ENCODE results near the gene ELMOD3. TPM values are rescaled to one million over a fixed set of nuclear protein-coding genes. Genes with fewer than 3 reads are reported as not detected.

The ELMOD3 gene
- total RNA-seq, 1 experiment from 2014 or later = 9.7 TPM

DNA sequence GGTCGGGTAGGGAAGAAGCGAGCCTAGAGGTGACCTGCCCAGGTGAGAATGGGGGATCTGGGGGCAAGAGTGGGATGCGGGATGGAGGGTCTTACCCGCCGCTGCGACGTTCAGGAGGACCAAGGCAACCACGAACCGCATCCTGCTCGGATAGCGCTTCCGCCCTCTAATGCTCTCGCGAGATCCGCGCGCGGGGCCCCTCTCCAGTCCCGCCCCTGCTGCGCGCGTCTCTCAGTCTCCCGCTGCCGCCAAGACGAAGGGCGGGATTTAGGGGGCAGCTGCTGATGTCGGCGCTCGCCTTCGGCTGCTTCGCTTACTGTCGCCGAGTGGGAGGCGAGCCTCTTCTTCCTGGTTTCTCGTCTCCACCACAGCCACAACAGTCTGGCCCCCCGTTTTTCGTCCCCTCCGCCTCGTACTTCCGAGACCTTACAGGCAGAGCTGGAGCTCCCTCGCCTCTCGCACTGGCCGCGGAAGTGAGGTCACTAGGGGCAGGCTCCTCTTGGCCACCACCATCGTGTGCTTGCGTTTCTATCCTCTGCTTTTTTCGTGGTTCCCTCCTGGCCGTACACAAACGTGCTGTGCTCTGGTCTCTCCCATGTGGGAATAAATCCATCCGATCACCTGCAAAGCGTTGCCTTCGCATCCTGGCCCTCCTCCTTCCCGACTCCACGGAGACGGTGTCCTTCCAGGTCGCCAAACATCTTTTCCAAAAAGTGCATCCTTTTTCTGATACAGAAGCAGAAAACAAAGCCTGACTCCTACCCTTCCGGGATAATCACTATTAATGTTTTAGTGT is 26.5 kb upstream of the ELMOD3 start, which contains the start of gene TGOLN2 (continued):
- TF ChIP-seq ATF3 (CRISPR knock-in tag; conservative IDR thresholded peaks at IDR 0.05) = no peak
- TF ChIP-seq, protein P1, sequence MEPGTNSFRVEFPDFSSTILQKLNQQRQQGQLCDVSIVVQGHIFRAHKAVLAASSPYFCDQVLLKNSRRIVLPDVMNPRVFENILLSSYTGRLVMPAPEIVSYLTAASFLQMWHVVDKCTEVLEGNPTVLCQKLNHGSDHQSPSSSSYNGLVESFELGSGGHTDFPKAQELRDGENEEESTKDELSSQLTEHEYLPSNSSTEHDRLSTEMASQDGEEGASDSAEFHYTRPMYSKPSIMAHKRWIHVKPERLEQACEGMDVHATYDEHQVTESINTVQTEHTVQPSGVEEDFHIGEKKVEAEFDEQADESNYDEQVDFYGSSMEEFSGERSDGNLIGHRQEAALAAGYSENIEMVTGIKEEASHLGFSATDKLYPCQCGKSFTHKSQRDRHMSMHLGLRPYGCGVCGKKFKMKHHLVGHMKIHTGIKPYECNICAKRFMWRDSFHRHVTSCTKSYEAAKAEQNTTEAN (CRISPR knock-in tag; IDR thresholded peaks at IDR 0.05) = peak; percentile 91
- no peak for TF ChIP-seq ZNF121 (CRISPR knock-in tag; IDR thresholded peaks at IDR 0.05)
- TF ChIP-seq FOXJ3 (CRISPR knock-in tag; IDR thresholded peaks at IDR 0.05; ENCODE audit: borderline replicate concordance) = no peak
- no peak for TF ChIP-seq ZNF532 (CRISPR knock-in tag; IDR thresholded peaks at IDR 0.05; ENCODE audit: borderline replicate concordance)
- no peak for TF ChIP-seq ZNF416 (CRISPR knock-in tag; IDR thresholded peaks at IDR 0.05)
- TF ChIP-seq NR3C1 (CRISPR knock-in tag; conservative IDR thresholded peaks at IDR 0.05; ENCODE audit: low read depth) = no peak
- TF ChIP-seq ZNF138 (CRISPR knock-in tag; conservative IDR thresholded peaks at IDR 0.05) = no peak
- TF ChIP-seq, protein P2, sequence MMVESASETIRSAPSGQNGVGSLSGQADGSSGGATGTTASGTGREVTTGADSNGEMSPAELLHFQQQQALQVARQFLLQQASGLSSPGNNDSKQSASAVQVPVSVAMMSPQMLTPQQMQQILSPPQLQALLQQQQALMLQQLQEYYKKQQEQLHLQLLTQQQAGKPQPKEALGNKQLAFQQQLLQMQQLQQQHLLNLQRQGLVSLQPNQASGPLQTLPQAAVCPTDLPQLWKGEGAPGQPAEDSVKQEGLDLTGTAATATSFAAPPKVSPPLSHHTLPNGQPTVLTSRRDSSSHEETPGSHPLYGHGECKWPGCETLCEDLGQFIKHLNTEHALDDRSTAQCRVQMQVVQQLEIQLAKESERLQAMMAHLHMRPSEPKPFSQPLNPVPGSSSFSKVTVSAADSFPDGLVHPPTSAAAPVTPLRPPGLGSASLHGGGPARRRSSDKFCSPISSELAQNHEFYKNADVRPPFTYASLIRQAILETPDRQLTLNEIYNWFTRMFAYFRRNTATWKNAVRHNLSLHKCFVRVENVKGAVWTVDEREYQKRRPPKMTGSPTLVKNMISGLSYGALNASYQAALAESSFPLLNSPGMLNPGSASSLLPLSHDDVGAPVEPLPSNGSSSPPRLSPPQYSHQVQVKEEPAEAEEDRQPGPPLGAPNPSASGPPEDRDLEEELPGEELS (CRISPR knock-in tag; IDR thresholded peaks at IDR 0.05) = no peak; the same call in 1 of the 2 replicates
- TF ChIP-seq SMAD3 (CRISPR knock-in tag; IDR thresholded peaks at IDR 0.05; ENCODE audit: borderline replicate concordance) = peak; percentile 35; the same call in 1 of the 2 replicates
- no peak for TF ChIP-seq JAZF1 (CRISPR knock-in tag; IDR thresholded peaks at IDR 0.05)
- TF ChIP-seq CREM (CRISPR knock-in tag; IDR thresholded peaks at IDR 0.05) = peak; percentile 77; the same call in 1 of the 2 replicates
- TF ChIP-seq ZNF423 (CRISPR knock-in tag; IDR thresholded peaks at IDR 0.05) = no peak
- TF ChIP-seq, protein P3, sequence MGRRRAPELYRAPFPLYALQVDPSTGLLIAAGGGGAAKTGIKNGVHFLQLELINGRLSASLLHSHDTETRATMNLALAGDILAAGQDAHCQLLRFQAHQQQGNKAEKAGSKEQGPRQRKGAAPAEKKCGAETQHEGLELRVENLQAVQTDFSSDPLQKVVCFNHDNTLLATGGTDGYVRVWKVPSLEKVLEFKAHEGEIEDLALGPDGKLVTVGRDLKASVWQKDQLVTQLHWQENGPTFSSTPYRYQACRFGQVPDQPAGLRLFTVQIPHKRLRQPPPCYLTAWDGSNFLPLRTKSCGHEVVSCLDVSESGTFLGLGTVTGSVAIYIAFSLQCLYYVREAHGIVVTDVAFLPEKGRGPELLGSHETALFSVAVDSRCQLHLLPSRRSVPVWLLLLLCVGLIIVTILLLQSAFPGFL (CRISPR knock-in tag; IDR thresholded peaks at IDR 0.05; ENCODE audit: borderline replicate concordance) = peak; percentile 40; the same call in 1 of the 2 replicates
- 0 out of 2 replicates have a peak, but pooled peaks have one; percentile 68 for TF ChIP-seq E2F4 (CRISPR knock-in tag; IDR thresholded peaks at IDR 0.05; ENCODE audit: borderline replicate concordance, low read depth)
- TF ChIP-seq GTF2I (CRISPR knock-in tag; conservative IDR thresholded peaks at IDR 0.05) = no peak
- no peak for TF ChIP-seq RORB (CRISPR knock-in tag; IDR thresholded peaks at IDR 0.05)
- TF ChIP-seq, protein P4, sequence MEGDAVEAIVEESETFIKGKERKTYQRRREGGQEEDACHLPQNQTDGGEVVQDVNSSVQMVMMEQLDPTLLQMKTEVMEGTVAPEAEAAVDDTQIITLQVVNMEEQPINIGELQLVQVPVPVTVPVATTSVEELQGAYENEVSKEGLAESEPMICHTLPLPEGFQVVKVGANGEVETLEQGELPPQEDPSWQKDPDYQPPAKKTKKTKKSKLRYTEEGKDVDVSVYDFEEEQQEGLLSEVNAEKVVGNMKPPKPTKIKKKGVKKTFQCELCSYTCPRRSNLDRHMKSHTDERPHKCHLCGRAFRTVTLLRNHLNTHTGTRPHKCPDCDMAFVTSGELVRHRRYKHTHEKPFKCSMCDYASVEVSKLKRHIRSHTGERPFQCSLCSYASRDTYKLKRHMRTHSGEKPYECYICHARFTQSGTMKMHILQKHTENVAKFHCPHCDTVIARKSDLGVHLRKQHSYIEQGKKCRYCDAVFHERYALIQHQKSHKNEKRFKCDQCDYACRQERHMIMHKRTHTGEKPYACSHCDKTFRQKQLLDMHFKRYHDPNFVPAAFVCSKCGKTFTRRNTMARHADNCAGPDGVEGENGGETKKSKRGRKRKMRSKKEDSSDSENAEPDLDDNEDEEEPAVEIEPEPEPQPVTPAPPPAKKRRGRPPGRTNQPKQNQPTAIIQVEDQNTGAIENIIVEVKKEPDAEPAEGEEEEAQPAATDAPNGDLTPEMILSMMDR (IDR thresholded peaks at IDR 0.05) = no peak
- TF ChIP-seq MAX (CRISPR knock-in tag; IDR thresholded peaks at IDR 0.05) = peak; percentile 84
- TF ChIP-seq, protein P5, sequence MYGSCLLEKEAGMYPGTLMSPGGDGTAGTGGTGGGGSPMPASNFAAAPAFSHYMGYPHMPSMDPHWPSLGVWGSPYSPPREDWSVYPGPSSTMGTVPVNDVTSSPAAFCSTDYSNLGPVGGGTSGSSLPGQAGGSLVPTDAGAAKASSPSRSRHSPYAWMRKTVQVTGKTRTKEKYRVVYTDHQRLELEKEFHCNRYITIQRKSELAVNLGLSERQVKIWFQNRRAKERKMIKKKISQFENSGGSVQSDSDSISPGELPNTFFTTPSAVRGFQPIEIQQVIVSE (CRISPR knock-in tag; IDR thresholded peaks at IDR 0.05; ENCODE audit: borderline replicate concordance) = no peak
- no peak for TF ChIP-seq ZNF232 (CRISPR knock-in tag; IDR thresholded peaks at IDR 0.05)
- no peak for TF ChIP-seq OVOL2 (CRISPR knock-in tag; IDR thresholded peaks at IDR 0.05; ENCODE audit: borderline replicate concordance)
- no peak for TF ChIP-seq TP53 (CRISPR knock-in tag; IDR thresholded peaks at IDR 0.05)
- TF ChIP-seq, protein P6, sequence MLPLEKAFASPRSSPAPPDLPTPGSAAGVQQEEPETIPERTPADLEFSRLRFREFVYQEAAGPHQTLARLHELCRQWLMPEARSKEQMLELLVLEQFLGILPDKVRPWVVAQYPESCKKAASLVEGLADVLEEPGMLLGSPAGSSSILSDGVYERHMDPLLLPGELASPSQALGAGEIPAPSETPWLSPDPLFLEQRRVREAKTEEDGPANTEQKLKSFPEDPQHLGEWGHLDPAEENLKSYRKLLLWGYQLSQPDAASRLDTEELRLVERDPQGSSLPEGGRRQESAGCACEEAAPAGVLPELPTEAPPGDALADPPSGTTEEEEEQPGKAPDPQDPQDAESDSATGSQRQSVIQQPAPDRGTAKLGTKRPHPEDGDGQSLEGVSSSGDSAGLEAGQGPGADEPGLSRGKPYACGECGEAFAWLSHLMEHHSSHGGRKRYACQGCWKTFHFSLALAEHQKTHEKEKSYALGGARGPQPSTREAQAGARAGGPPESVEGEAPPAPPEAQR (CRISPR knock-in tag; IDR thresholded peaks at IDR 0.05) = no peak
